Stimulated activated CD4-positive, alpha-beta T cell treated with anti-CD3 and anti-CD28 coated beads, Interleukin-1b, Interleukin-23, amount 100 ng/mL, for 1 hour (primary cell): Measurements from ENCODE around the gene SKIL.
"Not testable (repeated sequence)": the region's sequence is repeated elsewhere in the genome, so short reads cannot be mapped to it uniquely, and the experiment has no call there.

Experiments
- DNase-seq, 2 donors: peaks; one replicate each; pipeline ENCODE4 v3.0.0-alpha.2; 2020; ENCODE audit warnings: low read depth in 2 of 2

Gene SKIL, protein sequence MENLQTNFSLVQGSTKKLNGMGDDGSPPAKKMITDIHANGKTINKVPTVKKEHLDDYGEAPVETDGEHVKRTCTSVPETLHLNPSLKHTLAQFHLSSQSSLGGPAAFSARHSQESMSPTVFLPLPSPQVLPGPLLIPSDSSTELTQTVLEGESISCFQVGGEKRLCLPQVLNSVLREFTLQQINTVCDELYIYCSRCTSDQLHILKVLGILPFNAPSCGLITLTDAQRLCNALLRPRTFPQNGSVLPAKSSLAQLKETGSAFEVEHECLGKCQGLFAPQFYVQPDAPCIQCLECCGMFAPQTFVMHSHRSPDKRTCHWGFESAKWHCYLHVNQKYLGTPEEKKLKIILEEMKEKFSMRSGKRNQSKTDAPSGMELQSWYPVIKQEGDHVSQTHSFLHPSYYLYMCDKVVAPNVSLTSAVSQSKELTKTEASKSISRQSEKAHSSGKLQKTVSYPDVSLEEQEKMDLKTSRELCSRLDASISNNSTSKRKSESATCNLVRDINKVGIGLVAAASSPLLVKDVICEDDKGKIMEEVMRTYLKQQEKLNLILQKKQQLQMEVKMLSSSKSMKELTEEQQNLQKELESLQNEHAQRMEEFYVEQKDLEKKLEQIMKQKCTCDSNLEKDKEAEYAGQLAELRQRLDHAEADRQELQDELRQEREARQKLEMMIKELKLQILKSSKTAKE

DNA sequence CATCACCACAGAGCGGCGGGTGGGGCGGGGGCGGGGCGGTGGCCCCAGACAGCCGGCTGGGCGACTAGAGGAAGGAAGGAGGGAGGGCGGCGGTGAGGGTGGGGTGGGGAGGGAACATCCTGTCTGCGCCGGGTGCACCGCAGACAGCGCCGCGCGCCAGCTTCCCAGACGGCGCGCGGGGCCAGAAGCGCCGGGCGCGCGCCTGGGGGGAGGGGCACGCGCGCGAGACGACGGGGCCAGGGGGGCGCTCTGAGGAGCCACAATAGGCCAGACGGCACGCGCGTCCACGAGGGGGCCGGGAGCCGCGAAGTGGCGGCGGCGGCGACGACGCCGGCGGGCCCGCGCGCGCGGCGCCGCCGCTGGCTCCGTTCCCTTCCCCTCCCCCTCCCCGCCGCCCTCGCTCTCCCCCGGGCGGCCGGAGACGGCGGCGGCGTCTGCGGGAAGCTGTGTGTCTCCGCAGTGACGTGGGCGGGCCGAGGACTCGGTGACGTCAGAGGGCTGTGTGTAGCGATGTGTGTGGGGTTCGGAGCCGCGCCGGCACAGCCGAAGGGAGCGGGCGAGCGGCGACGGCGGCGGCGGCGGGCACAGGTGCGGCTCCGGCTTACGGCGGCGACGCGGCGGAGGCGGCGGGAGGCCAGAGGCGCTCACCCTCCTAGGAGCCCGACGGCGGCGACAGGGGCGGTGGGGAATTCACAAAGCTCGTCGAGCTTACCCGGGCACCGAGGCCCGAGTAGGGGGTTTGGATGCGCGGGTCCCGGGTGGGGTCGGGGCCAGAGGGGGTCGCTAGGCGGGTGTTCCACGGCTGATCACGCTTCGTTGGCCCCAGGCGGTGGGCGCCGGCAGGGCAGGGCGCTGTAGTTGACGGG, at the start of gene SKIL:
SKIL (plus strand) TSS at position 540 of the 866 bp plus-strand sequence. CDS start 2,617 bp downstream, outside the sequence.
- DNase-seq, result peak; percentile 89 to 95

DNA sequence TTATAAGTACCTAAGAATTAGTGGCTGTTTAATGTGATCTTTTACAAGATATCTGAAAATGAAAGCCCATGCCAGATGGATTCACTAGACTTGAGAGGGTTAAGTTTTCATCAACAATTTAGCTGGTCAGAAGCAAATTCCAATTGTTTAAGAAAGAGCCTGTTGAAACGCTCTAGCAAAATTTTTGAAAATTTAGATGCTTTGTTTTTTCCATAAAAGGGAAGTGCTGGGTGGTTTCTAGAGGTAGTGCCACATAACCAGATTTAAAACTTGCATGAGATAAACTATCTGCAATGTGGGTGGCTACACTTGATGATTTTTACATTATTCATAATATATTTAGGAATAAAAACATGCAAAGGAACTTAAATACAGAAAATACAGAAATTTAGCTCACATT, 48.5 kb upstream of the SKIL start:
- DNase-seq, result no peak

DNA sequence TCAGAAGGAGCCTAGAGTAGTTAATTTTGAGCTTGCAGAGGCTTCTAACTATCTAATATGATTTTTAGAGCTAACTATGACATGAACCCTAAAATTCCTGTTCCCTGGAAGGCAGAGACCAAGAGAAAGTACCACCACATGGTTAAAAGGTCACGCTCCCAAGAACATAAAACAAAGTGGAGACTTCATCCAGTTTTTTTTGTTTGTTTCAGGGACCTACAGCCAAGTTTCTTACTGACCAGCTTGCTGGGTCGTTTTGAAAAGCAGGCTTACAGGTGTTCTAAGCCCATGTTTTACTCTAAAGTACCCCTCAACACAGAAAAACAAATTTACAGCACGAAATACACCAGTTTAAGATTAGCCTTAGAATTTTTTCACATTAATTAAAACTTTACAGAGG, 39.6 kb upstream of the SKIL start:
- DNase-seq, result no peak

DNA sequence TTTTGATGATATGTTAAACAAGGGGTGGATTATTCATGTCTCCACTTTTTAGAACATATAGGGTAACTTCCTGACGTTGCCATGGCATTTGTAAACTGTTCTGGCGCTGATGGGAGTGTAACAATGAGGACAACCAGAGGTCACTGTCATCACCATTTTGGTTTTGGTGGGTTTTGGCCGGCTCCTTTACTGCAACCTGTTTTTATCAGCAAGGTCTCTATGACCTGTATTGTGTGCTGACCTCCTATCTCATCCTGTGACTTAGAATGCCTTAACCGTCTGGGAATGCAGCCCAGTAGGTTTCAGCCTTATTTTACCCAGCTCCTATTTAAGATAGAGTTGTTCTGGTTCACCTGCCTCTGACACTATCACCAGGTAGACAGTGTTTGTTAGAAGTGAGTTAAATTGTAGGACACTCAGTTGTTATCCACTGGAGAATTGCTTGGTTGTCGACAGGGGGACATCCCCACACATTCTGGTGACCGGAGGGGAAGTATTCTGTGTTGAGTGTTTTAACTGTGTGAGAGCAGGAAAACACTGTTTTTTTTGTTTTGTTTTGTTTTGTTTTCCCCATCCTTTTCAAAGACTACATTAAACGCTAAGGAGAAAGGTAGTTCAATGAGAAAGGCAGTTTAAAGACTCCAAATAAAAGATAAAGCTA, 36.9 kb upstream of the SKIL start:
- no peak for DNase-seq

DNA sequence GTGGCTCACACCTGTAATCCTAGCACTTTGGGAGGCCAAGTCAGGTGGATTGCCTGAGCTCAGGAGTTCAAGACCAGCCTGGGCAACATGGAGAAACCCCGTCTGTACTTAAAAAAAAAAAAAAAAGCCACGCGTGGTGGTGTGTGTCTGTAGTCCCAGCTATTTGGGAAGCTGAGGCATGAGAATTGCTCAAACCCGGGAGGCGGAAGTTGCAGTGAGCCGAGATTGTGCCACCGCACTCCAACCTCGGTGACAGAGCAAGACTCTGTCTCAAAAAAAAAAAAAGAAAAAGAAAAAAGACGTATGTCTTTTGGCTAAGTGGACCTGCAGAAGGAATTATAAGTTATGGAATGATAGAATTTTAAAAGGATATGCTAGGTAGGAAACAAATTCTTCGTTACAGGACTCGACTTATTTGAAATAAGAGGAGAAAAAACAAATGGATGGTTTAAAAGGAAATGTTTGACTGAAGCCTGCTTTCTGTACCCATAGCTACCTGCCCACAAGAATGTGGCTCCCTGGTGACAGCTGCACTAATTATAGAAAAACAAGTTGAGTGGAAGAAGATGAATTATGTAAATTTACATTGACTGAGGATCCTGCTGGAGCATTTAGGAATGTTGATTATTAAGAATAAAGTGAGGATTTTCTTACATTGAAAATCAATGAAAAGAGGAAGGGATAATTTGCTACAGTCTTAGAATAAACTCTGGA, 36.0 kb upstream of the SKIL start:
- no peak for DNase-seq

DNA sequence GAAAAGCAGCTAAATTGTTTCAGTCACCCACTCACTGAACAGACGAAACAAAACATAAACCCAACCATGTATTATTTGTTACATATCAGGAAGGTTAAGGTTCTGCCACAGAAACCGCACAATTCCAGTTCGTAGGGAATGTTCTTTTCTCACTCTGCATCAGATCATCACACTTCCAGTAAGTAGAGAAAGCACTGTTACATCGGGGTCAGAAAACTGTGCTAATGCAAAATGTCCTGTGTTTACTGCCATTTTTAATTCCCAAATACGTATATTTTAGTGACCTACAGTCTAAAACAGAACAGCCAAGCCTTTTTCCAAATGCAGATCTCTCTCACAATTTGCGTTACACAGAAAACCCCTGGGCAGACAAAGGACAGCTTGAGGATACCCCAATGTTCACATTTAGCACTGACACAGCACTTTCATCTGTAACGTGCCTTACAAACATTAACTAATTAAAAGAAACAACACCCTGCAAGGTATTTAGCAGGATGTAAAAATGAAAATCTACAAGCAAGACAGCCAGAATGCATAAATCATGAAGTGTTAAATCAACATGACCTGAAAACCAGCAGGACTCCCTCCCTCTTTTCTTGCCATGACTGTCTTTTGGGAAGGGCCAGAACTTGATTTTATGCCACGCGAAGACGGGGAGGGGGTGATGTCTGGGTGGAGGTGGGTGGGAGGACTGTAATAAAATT, 34.8 kb upstream of the SKIL start:
- DNase-seq, result no peak

DNA sequence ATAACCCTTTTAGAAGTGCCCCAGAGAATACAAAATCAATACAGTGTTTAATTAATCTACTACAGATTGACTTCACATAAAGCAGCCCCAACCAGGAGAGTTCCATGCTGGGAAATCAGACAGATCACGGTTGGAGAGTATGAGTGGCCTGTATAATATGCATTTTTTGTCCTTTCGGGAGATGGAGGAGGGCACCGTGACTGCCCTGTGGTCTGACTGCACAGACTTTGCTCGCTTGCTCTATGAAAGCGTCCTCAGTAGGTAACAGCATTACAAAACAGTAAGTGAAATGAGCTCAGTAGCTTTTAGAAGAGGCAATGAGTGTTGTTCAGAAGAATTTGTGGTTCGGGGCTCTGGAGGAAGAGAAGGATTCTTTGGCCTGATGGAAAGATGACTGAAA, 34.2 kb upstream of the SKIL start:
- DNase-seq, result no peak

DNA sequence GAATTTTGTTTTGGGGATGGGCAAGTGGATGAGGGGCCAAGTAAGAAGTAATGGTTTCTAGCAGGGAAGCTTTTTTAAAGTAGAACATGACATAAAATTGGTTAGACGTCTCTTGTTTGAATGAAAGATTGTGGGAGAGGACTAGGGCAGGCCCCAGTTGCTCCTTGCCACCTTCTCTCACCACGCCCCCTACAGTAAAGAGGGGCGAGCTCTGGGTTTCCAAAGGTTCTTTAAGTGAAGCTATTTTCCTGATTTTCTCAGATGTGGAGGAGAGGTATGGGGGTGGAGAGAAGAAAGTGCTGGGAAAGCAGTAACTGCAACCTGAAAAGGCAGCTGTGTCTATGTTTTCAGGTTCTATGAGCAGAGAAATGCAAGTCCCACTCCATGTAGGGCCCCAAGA, 32.6 kb upstream of the SKIL start:
- DNase-seq, result no peak

DNA sequence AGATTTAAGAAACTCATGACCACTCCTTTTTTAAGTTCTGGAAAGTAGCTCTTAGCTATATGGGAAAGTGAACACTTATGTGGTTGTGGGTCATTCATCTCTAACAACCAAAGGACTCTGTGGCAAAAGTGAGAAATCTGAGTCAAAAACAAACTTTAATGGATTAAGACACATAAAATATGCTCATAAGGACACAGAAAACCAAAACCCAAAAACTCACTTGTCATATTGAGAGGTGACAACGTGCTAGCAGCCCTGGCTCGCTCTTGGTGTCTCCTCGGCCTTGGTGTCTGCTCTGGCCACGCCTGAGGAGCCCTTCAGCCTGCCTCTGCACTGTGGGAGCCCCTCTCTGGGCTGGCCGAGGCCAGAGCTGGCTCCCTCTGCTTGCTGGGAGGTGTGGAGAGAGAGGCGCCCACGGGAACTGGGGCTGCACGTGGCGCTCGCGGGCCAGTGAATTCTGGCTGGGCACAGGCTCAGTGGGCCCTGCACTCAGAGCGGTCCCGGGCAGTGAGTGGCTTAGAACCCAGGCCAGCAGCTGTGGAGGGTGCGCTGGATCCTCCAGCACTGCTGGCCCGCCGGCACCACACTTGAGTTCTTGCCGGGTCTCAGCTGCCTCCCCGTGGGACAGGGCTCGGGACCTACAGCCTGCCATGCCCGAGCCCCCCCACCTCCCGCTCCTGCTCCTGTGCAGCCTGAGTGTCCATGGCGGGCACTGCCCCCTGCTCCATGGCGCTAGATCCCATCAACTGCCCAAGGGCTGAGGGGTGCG, 30.3 kb upstream of the SKIL start:
- no peak for DNase-seq

DNA sequence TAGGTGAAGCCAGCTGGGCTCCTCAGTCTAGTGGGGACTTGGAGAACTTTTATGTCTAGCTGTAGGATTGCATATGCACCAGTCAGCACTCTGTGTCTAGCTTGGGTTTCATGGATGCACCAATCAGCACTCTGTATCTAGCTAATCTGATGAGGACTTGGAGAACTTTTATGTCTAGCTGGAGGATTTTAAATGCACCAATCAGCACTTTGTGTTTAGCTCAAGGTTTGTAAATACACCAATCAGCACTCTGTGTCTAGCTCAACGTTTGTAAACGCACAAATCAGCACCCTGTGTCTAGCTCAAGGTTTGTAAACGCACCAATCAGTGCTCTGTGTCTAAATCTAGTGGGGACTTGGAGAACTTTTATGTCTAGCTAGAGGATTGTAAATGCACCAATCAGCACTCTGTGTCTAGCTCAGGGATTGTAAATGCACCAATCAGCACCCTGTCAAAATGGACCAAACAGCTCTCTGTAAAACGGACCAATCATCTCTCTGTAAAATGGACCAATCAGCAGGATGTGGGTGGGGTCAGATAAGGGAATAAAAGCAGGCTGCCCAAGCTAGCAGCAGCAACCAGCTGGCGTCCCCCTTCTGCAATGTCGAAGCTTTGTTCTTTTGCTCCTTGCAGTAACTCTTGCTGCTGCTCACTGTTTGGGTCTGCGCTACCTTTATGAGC, 29.5 kb upstream of the SKIL start:
- DNase-seq, result not testable (repeated sequence)

DNA sequence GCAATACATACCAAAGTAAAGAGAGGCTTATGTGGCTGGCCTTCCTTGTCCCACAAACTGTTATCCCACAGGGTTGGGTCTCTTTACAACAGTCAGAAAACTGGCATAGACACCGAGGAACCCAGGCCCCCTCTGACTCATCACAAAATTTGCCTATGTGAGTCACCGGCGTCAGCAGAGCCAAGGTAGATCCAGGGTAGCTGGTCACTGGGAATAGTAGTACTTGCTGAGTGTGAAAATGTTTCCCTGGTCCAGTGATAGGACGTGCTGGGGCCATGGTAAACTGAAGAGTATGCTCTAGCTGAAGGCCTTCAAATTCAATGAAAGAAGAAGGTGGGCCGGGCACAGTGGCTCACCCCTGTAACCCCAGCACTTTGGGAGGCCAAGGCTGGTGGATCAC, 27.1 kb upstream of the SKIL start:
- no peak for DNase-seq

DNA sequence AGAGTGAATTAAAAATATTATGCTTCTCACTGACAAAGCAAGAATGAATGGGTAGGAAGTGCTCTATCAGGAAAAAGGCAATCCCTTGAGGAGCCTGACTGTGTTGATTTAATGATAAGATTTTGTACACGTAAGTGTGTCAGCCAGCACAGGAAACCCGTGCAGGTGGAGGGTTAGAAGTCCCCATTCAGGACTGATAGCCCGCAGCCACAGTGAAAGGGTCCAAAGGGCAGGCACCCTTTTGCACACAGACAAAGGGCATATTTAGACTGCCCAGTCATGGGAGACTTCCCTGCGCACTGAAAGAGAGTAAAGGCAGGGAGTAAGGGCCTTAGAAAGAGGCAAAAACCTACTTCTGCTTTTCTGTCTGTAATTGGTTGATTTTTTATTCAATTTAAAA, 26.4 kb upstream of the SKIL start:
- no peak for DNase-seq

DNA sequence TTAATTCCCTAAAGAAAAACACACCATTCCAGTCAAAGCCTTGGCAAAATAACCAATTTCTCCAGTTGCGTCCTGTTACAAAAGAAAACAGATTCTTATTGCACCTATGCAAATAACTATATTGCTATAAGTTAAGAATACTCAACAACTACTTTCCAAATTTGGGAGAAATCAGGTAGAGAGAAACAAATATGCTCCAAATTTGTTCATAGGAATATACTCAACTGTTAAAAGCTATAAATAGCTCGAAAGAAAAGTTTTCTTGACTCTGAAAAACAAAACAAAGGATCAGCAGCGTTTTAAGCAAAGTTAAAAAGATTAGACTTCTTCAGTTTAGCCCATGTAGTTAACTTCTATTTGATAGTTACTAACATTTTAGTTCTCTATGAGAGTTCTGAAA, 20.1 kb upstream of the SKIL start:
- DNase-seq, result no peak

DNA sequence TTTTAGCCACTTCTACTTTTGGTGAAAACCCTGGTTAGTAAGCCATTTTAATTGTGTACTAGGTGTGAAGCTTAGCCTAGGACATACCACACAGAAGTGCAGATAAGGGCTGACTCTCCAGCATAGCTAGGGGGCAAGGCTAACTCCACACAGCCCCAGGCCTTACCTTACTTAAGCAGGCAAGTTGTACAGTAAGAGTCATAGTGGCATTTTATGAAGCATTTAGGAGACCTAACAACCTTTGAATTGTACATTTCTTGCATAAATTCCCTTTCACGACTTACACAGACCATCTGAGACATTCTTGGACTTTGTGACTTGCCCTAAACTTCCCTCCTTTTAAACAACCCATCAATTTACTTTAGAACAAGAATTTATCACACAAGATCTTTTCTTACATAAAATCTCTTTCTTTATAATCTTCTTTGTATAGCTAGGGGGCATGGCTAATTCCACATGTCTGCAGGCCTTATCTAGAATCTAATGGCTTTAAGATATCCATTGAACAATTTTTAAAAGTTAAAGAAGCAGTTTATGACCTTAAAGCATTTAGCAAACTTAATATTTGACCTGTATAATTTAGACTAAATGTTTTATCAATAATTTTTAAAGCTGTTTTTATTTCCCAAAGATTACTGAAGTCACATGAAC, 18.7 kb upstream of the SKIL start:
- no peak for DNase-seq

DNA sequence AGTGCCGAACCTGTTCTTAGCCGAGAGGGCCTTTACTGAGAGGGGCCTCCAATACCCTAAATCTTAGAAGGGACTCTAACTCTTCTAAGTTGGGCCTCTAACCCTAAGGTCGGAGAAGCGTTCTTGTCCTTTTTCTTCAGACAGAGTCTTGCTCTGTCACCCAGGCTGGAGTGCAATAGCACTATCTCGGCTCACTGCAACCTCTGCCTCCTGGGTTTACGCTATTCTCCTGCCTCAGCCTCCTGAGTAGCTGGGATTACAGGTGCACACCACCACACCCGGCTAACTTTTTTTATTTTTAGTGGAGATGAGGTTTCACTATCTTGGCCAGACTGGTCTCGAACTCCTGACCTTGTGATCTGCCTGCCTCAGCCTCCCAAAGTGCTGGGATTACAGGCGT, 15.2 kb upstream of the SKIL start:
- DNase-seq, result not testable (repeated sequence)

DNA sequence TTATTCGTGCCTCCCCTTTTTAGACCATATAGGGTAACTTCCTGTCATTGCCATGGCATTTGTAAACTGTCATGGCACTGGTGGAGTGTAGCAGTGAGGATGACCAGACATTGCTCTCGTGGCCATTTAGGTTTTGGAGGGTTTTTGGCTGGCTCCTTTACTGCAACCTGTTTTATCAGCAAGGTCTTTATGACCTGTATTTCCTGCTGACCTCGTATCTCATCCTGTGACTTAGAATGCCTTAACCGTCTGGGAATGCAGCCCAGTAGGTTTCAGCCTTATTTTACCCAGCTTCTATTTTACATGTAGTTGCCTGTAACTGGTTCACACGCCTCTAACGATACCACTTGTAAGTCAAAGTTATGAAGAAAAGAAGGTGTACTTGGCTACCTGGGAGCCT, 13.7 kb upstream of the SKIL start:
- not testable (repeated sequence) for DNase-seq

DNA sequence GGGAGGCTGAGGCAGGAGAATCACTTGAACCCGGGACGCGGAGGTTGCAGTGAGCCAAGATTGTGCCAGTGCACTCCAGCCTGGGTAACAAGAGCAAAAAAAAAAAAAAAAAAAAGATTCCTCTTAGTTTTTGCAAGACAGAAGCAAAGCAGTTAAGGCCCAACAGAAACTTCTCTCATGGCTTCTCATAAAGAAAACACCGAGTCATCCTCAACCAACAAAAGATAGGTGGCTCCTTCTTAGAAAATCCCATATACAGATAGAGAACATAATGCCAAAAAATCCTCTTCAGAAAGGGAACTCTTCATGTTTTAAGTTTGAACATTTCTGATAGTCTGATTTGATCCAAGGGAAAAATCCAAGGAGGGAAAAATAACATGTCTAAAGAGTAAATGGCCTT, 12.5 kb upstream of the SKIL start:
- DNase-seq, result no peak

DNA sequence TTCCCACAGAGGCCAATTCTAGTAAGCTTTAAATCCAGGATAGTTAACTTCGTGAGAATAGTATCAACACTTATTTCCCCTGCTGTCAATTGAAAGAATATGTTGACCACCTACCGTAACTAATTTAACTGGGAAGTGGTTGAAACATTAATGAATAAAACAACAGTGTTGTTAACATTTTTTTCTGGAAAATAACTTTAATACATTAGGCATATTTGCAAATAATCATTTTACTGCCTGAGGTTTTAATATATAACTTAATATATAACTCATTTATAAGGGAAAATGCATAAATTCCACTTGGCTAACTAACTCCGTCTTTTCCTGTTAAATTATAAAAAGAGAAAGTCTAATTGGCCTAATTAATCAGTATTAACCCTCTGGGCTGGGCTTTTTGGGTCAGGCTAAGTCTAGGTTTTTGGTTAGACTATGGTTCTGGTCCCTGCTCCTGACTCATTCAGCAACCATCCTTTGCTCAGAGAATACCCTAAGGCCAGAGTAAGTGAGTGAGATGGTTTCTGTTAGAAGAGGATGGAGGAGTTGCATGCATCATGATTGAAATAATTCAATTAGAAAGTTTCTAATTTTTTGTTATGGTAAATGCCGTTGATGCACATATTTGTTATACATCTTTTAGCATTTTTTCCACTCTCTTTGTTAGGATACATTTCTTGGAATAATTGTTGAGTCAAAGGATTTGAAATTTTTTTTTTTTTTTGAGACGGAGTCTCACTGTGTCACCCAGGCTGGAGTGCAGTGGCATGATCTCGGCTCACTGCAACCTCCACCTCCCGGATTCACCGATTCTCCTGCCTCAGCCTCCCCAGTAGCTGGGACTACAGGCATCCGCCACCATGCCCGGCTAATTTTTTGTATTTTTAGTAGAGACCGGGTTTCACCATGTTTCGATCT, 10.8 kb upstream of the SKIL start:
- no peak for DNase-seq
